Measurements from ENCODE around the gene NOD1. TPM values are rescaled to one million over a fixed set of nuclear protein-coding genes. Genes with fewer than 3 reads are reported as not detected.

Gene NOD1
- polyA plus RNA-seq, 3 donors: 7.2 to 8.5 (median 8.1) TPM

DNA sequence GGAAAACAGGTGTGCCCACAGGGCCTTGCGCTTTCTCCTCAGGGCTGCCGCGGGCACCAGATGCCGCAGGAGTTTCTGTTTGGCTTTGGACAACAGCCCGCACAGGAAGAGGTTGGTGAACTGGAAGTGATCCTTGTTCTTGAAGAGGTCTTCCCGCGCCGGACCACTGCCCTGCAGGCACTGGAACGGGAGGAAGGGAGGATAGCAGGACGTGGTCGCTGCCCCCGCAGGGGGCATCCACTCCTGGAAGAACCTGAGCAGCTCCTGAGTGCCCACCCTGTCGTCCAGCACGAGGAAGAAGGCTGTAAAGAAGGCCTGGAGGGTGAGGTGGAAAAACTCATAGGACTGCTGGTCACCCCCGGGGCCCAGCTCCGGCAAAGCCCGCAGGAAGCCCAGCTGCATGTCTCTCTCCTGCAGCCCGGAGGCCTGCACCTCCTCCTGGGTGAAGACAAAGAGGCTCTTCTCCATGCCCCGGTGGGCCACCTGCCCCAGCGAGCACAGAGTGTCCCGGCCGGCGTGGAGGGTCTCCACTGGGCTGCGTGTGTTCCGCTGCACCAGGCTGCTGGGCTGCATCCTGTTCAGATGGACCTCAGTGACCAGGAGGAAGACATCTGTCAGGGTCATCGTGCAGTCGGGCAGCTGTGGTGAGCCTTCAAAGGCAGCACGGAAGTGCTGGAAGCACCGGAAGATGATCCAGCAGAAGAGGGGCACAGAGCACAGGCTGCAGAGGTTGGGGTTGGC, 26.9 kb downstream of the NOD1 start:
- no peak for DNase-seq (ENCODE audit: low read depth in 3 of 3, low spot score in 2 of 3)

DNA sequence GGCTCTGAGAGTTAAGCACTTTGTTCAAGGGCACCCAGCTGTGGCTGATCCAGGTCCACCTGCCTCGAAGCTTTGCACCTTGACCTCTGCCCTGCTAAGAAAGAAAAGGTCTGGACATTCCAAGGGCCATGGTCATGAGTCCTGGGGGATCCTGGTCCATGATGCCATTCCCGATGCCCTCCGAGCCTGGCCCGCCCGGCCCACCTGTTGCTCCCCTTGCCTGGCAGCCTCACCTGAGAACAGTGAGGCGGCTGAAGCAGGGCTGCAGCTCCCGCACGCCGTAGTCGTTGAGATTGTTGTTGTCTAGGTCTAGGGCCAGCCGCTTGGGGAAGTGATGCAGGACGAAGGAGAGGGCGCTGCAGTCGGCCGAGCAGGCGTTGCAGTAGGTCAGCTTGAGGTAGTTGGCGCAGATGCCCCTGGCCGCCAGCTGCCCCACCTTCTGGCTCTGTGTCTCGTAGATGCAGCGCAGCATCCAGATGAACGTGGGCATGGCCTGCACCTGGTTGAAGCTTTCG, 27.5 kb downstream of the NOD1 start:
- DNase-seq (ENCODE audit: low read depth in 3 of 3, low spot score in 2 of 3): no peak

DNA sequence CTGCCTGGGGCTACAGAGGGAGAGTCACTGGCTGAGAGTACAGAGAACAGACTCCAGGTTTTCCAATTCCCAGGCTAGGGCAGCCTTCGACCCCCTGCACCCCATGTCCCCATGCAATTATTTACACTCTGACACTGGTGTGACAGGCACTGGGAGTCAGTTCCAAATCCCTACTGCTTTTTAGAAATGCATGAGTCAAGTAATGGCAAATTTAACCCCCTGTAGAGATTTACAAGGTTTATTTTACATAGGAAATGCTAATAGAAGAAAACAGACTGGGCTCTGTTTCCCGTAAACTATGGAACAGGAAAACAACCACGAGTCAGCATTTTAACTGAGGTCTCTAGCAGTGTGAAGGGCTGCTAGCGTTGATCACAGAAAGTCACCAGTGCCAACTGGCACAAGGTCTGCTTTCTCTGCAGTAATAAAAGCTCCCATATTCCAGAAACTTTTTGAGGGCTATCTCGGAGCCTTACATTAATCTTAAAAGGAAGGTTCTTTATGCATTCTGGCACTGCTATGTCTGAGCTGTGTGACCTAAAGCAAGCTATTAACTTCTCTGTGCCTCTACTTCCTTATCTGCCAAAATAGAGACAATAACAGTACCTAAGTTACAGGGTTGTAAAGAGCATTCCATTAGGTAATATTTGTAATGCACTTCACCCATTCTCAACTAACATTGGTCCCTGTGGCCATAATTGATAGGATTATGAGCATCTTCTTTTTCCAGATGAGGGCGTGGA, 28.2 kb downstream of the NOD1 start:
- DNase-seq (ENCODE audit: low read depth in 3 of 3, low spot score in 2 of 3): no peak

DNA sequence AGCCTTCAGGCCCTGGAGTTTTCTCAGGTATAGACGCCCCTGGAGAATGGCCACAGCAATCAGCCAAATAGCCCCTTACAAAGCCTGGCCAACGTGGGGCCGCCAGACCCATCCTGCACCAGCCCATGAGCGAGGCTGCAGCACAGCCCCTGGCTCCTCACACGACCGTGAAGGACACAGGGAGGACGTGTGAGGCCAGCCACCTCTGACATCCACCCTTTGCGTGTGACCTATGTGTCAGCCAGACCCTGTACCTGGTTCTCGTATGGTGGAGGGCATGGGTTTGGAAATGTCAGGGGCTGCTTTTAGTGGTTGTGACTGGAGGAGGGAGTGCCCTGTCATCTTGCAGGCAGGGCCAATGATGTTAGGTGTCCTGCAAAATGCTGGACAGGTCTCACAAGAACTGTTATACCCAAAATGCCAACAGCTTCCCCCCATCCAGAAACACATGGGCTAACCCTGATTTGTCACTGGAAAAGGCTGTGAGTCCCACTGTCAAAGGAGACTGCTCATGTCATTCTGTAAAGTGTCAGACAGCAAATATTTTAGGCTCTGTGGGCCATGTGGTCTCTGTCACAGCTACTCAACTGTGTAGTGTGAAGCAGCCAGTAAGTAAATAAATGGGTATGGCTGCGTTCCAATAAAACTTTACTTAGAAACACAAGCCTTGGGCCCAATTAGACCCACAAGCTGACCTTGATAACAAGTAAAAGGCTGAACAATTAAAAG, 30.0 kb downstream of the NOD1 start:
- DNase-seq (ENCODE audit: low read depth in 3 of 3, low spot score in 2 of 3): no peak

DNA sequence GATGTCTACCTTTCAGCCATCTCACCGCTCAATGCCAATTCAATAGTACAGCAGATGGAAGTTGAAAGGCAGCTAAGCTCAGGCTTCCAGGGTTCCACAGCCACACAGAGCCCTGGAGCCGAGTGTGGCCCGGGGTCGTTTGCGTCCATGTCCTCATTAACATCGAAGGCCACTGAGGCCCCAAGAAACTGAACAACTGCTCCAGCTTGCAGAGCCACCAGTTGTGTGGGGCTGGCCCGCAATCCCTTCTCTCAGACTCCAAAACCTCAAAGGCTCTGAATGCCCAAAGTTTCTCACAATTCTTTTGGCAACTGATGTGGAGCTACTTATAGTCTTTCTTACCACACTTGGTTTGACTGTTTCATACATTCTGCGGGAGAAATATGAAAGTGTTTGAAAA, 31.1 kb downstream of the NOD1 start:
- DNase-seq (ENCODE audit: low read depth in 3 of 3, low spot score in 2 of 3): no peak

DNA sequence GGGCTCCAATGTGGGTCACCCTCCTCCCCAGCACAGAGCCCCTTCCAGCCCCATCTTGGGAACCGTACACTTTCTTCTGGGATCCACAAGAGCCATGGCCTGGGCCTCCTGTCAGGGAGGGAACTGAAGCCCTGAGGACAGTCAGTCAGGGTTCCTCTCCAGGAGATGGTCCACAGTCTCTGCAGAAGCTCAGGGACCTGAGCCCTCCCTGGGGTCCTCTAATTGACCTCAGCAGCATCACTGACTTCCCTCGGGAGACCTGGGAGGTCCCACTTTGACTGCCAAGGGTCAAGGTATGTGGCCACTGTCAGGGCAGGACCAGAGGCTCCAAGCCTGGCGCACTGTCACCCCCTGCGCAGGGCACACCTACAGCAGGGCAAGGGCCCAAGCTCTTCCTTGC, 32.3 kb downstream of the NOD1 start:
- no peak for DNase-seq (ENCODE audit: low read depth in 3 of 3, low spot score in 2 of 3)

DNA sequence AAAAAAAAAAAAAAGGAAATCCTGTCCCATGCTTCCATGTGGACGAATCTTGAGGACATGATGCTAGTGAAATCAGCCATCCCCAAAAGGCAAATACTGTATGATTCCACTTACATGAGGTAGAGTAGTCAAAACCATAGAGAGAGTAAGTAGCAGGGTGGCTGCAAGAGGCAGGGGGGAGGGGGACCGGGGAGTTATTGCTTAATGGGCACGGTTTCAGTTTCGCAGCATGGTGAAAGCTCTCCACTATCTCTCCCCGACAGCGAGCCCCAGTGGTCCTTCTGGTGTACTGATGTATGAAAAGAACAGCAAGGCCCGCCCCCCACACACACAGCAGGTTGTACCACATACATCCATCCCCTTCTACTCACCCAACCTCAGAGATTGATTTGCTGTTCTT, 32.8 kb downstream of the NOD1 start:
- no peak for DNase-seq (ENCODE audit: low read depth in 3 of 3, low spot score in 2 of 3)

DNA sequence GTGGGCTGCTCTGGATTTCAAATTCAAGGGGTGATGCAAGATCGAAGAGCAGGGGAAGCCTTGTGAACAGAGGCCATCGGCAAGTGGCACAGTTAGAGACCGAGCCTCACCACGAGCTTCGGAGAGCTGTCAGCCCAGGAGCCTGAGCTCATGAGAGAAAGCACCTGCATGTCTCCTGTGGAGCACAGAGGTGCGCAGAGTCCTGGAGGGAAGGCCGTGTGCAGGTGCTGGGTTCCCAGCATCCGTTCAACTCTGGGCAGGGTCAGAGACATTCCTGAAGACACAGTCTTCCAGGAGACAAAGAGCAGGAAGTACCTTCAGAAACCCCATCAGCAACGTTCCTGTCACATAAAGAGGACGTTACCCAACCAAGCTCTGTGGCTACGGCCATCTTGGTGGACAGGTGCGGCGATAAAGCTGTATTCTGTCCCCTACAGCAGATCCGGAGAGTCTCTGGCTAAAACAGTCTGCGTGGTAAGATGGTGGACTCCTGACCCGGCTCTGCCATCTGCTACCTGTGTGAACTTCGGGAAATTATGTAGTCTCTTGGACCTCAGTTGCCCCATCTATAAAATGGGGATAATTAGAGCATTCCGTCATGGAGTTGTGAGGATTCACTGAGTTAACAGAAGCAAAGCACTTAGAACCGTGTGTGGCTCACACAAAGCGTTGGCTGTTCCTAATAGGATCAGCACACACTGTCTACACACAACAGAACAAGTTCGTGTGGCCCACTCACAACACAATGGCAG, 40.6 kb downstream of the NOD1 start:
- DNase-seq (ENCODE audit: low read depth in 3 of 3, low spot score in 2 of 3): no peak

DNA sequence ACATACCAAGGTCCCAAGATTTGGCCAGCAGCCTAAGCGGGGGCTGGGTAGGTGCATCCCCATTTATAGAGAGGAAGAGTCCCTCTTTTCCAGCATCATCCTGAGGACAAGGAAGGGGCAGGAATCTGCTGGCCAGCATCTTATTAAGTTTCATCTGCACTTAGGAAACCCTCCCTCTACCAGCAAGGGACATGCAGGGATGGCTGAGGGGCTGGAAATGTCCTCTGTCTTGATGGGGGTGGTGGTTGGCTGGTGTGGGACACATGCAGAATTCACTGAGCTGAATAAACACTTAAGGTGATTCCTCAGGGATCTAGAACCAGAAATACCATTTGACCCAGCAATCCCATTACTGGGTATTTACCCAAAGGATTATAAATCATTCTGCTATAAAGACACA, 42.1 kb downstream of the NOD1 start:
- no peak for DNase-seq (ENCODE audit: low read depth in 3 of 3, low spot score in 2 of 3)

DNA sequence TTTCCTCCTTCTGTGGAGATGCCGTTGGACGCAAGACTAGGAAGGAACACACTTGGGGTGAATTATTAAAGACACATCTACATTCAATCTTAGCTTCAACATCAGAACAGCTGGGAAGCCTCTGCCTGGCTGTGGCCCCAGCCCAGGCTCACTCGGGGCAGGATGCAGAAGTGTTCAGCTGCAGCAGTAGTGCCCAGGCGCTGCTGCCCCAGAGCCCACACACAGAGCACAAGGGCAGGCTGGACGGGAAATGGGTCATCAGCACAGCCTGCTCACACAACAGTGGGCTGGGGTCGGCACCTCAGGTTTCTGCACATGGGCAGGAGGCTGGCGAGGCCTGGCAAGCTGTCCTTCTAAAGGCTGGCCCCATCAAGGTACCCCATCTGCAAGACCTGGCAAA, 42.5 kb downstream of the NOD1 start:
- no peak for DNase-seq (ENCODE audit: low read depth in 3 of 3, low spot score in 2 of 3)

DNA sequence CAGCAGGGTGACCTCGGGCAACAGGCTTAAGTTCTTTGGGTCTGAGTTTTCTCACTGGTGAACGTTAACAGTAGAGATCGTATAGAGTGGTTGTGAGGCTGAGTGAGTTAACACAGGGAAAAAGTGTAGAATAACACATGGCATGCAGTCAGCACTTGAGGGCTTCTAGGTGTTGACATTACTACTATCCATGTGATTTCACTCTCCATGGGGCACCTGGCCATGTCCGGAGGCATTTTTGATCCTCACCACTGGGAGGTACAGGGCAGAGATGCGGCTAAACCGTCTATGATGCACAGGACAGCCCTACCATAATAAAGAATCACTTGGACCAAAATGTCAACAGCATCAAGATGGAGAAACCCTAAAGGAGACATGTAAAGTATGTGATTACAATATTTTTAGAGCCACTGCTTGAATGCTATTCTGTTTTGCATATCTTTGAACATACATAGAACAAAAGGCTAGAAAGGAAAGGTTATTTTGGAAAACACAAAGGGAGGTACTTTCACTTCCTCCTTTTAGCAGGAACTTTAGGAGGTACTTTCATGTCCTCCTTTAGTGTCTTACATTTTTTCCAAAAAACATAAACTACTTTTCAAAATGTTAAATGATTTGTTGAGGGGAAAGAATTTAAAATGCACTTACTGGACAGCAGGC, 44.3 kb downstream of the NOD1 start:
- DNase-seq (ENCODE audit: low read depth in 3 of 3, low spot score in 2 of 3): no peak

DNA sequence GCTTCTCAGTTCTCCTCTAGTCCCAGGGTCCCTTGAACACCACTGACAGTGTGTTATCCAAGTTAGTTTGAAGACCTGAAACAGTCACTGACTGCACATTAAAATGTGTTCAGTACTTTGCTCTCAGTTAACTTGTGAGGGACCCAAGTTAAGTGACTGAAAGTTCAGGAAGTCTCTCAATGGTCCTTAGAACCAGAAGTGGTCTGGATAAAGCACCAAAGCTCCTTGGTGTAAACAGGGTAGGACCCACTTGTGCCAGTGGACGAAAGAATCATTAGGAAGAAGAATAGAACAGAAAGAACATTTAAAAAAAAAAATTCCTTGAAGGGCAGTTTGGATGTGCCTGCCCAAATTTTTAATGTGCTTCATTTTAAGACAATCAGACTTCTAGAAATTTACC, 45.1 kb downstream of the NOD1 start:
- no peak for DNase-seq (ENCODE audit: low read depth in 3 of 3, low spot score in 2 of 3)

DNA sequence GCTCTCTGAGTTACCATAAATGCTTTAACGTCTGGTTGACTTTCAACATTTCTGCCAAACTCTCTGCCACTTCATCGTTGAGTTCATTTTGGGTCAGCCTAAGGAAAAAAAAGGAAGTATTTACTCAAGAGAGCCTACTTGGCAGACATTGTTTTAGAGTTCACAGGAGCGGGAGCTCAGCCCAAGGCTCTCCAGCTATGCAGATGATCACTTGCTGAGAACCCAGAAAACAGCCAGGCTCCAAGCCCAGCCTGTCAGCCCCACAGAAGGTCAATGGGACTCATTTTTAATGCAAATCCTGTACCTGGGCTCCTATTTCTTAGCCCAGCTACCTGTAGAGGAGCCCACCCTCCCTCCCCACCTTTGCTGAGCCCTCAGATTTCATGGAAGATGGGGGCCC, 45.5 kb downstream of the NOD1 start:
- DNase-seq (ENCODE audit: low read depth in 3 of 3, low spot score in 2 of 3): no peak

DNA sequence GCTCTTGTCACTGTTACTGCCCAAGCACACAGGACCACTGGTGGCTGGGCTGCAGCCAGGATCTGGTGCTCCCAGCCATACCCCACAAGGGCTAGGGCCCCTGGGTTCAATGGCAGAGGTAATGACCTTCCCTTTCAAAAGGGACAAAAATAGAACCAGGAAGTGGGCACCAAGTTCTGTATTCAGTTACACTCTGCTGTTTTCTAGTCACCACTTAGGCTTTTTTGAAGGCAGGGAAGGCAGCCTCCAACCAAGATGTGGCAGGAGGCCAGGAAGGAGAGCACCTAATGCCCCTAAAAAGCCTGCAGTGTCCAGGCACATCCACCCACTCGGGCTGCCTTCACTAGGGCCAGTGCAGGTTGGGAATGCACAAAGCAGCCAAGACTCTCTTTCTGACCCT, 47.8 kb downstream of the NOD1 start:
- no peak for DNase-seq (ENCODE audit: low read depth in 3 of 3, low spot score in 2 of 3)

DNA sequence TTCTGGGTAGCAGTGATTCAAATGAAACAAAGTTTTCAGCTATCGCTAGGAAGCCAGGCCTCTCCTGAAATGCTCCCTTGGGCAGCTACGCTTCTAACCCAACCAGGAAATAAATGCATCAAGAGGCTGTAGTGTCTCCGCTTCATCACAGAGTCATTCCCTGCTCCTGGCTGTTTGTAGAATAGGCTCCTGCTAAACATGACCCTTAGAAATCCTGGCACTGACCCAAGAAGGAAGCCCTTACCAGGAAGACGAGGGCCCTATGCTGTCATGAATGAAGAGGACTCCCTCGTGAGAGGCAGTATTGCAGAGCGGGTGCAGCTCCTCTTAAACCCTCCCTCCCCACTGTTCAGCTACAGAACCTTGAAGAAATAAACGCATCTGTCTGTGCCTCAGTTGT, 48.3 kb downstream of the NOD1 start:
- DNase-seq (ENCODE audit: low read depth in 3 of 3, low spot score in 2 of 3): no peak

DNA sequence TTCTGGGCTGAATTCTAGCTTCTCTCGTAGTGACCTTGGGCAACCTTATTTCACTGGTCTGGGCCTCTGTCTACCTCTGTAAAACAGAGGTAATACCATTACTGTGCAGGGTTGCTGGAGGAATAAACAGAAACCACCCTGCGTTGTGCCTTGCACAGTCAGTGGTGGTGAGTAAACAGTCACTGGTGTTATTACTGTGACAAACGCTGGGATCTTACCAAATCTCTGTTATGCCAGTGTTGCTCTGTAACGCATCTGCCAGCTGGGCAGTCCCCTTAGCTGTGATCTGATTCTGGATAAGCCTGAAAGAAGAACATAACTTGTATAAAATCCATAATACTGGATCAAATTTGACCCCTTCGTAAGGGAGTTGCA, 49.4 kb downstream of the NOD1 start:
- no peak for DNase-seq (ENCODE audit: low read depth in 3 of 3, low spot score in 2 of 3)

DNA sequence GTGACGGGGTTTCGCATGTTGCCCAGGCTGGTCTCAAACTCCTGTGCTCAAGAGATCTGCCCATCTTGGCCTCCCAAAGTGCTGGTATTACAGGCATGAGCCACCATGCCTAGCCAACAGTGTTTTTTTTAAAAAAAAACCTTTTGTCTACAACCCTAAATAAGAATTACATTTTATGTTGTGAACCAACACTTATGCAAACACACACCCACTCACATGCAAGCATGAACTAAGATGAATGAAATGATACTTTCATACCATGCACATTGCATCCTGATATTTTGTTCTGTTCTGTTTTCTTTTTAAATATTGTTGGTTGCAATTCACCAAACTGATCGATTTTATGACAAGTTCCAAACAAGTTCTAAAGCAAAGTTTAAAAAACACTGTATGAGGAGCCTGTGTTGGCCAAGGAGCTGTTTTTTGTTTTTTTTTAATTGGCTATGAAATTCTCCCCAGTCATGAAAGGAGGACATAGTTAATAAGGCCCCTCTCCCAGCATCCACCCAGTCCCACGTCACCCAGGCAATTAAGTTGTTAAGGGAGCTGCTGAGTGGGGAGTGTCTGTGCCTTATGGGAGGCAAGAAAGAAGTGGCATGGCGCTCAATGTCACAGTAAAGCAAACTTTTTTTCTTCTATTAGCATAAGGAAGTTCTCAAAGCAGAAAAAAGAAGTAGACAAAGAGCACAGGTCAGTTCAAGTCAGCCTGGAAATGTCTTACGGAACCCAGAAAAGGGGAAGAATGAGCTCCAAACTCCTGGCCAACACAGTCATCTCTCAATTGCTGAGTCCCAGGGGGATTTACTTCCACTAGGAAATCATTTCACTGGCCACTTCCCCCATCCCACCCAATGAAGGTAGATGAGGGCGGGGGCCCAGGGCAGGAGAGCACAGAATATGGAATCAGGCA, 50.1 kb downstream of the NOD1 start:
- DNase-seq (ENCODE audit: low read depth in 3 of 3, low spot score in 2 of 3): no peak

DNA sequence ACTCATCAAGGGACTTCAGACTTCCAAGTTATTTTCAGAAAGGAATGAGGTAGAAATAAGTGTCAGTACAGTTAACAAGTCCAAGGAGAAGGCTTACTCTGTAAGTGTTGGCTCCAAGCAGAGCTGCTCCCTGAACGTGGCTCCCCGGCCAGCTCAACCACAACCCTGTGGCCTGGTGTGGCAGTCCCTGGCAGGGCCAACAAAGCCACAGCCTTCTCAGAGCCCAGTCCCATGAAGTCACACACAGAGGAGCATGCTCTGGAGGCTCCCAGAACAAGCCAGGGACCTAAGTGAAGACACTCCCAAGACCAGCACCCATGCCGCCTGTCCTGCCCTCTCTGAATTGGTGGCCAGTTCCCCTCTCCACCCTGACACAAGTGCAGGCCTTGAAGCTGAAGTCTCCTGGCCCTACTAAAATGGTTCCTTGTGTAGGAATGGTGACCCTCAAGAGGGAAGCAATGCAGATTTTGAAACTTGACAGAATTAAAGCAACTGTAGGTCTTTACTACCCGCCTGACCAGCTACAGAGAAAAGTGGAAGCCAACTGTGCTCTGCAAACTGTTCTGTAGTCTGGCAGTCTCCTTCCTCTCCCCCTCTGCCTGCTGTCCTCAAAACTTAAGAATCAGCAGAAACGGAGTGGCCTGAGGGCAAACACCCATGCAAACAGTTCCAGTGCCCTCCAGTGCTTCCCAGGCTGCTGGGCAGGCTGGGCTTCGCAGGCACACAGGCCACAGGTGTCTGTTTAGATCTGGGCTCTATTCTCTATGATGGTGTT, 51.1 kb downstream of the NOD1 start:
- no peak for DNase-seq (ENCODE audit: low read depth in 3 of 3, low spot score in 2 of 3)

DNA sequence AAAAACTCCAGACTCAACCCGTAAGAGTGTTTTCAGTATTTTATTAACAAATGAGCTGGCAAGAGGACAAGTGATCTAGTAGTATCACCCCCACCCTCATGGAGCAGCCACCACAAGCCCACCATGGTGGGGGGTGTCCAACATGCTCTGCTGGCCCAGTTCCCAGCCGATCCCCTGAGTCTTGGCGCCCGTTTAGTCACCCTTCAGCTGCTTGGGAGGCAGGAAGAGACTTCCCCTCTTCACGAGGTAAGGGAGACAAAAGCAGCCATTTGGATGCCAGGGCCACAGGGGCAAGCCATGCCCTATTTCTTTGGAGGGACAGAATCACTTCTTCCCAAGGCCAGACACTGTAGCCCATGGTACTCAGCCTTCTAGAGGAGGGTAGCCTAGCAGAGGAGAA, 54.1 kb downstream of the NOD1 start:
- DNase-seq (ENCODE audit: low read depth in 3 of 3, low spot score in 2 of 3): no peak

Data from right renal cortex interstitium (tissue), 3 donors.